T-cell (primary cell): ENCODE data around the gene FGF23. TPM values are rescaled to one million over a fixed set of nuclear protein-coding genes. Genes with fewer than 3 reads are reported as not detected.

Experiments used
- ATAC-seq, 4 experiments: fragments of 200-7000 bp in 3 of 4; fragments of 150-1000 bp in 1 of 4; cut with Tn5 transposase; replicated peaks in 1 of 4; 1 replicate in 3 of 4; 2 replicates in 1 of 4; pipeline ENCODE4 v1.10.0; 2021; ENCODE audit warnings: moderate library complexity in 3 of 4, mild to moderate bottlenecking in 2 of 4, moderate number of reproducible peaks in 1 of 4
- CTCF ChIA-PET, 2 donors: fragments of 300-600 bp; sonication (Branson Sonifier 250); formaldehyde crosslinking; loops; one replicate each; lab custom pipeline; 2022; ENCODE audit warnings: antibody characterized with exemption in 2 of 2; lab: Charles Lee
- POLR2A ChIA-PET, 2 donors: fragments of 300-600 bp; sonication (Branson Sonifier 250); formaldehyde crosslinking; loops; one replicate each; lab custom pipeline; 2022; ENCODE audit warnings: antibody characterized with exemption in 2 of 2; lab: Charles Lee
- DNase-seq, 35 experiments: peaks; one replicate each; pipeline versions ENCODE4 v3.0.0 to v3.0.0-alpha.2; 2013 to 2023
- H3K27ac ChIP-seq: one replicate; pipeline ENCODE4 v1.5.1; 2013; ENCODE audit warnings: low read length
- H3K27me3 ChIP-seq, 2 experiments: replicated peaks in 1 of 2; 1 replicate in 1 of 2; 2 replicates in 1 of 2; pipeline versions ENCODE4 v1.6.1 to v1.7.0; 2013; ENCODE audit warnings: low read length in 1 of 2, mixed read lengths in 1 of 2; ENCODE audit not compliant: control insufficient read depth in 2 of 2, insufficient read depth in 2 of 2; ENCODE audit errors: extremely low read depth in 1 of 2
- H3K36me3 ChIP-seq, 2 donors: 1 replicate in 1 of 2; 2 replicates in 1 of 2; pipeline versions ENCODE4 v1.6.1 to v1.7.0; 2013; ENCODE audit warnings: low read length in 1 of 2; ENCODE audit not compliant: control insufficient read depth in 2 of 2, insufficient read depth in 1 of 2; ENCODE audit errors: extremely low read depth in 1 of 2
- H3K4me1 ChIP-seq, 2 experiments: 1 replicate in 1 of 2; 2 replicates in 1 of 2; pipeline versions ENCODE4 v1.6.1 to v1.7.0; 2013; ENCODE audit warnings: low read length in 2 of 2, mixed read lengths in 1 of 2; ENCODE audit not compliant: insufficient read depth in 2 of 2, control insufficient read depth in 1 of 2; ENCODE audit errors: extremely low read depth in 1 of 2
- H3K4me3 ChIP-seq, 2 donors: 1 replicate in 1 of 2; 2 replicates in 1 of 2; pipeline versions ENCODE4 v1.5.1 to v1.7.0; 2013; ENCODE audit warnings: mild to moderate bottlenecking in 2 of 2, low read length in 1 of 2, moderate library complexity in 1 of 2; ENCODE audit not compliant: control insufficient read depth in 1 of 2; ENCODE audit errors: extremely low read depth in 1 of 2
- H3K9me3 ChIP-seq: 2 replicates; pipeline ENCODE4 v1.7.0; 2013
- H3K27ac Mint-ChIP-seq, 2 donors: one replicate each; pipeline ENCODE4 v1.8.0; 2020 to 2021; ENCODE audit warnings: mild to moderate bottlenecking in 2 of 2, mixed read lengths in 2 of 2
- H3K27me3 Mint-ChIP-seq, 2 donors: one replicate each; pipeline ENCODE4 v1.8.0; 2021 to 2022; ENCODE audit warnings: mixed read lengths in 2 of 2
- H3K36me3 Mint-ChIP-seq: one replicate; pipeline ENCODE4 v1.8.0; 2021; ENCODE audit warnings: mixed read lengths
- H3K4me1 Mint-ChIP-seq, 3 donors: one replicate each; pipeline ENCODE4 v1.8.0; 2020 to 2022; ENCODE audit warnings: mixed read lengths in 3 of 3, mild to moderate bottlenecking in 1 of 3
- H3K4me3 Mint-ChIP-seq, 3 donors: one replicate each; pipeline ENCODE4 v1.8.0; 2020 to 2022; ENCODE audit warnings: mild to moderate bottlenecking in 3 of 3, mixed read lengths in 3 of 3, moderate library complexity in 3 of 3
- H3K9me3 Mint-ChIP-seq, 3 donors: one replicate each; pipeline ENCODE4 v1.8.0; 2020 to 2022; ENCODE audit warnings: mixed read lengths in 3 of 3
- WGBS: methylation state at CpG from one replicate; pipeline ENCODE4 v1.1.5; 2013; ENCODE audit warnings: missing lambda C conversion rate; ENCODE audit not compliant: insufficient coverage; 5-methylcytosine and 5-hydroxymethylcytosine counted together
- total RNA-seq, 35 experiments: library from RNA in 6 of 35; stranded (reverse) in 6 of 35; fragments of 120-200 nt in 1 of 35; gene quantifications; one replicate each; pipeline versions ENCODE4 v1.2.1 to v1.2.4 and lab custom pipeline; 2013 to 2026

FGF23 gene
- total RNA-seq, 5 donors from 2014 or later (not counting 1 experiment from before 2014, with no cell fraction given) = not detected

- H3K27me3 Mint-ChIP-seq = peaks cover 15 to 23% of the 10 kb centered on the region in 2 donors
- CTCF ChIA-PET = interaction anchor here in 1 of 2 donors (0.5 to 1.3 kb wide), 2 partner anchors 9 to 14 kb away, joined by 3 read pairs; no protein-coding TSS in a partner anchor
- 76% methylated on average over 2 of the region's 4 CpGs for WGBS
Observed at GRCh38 chr12:4380332-4380731, 820 bp upstream of the FGF23 start.

GRCh38 chr12:4378772-4379171 is 740 bp downstream of the FGF23 start:
- no CpG with 5 or more reads among the region's 1 CpG for WGBS
- no peak overlapping the region for H3K4me3 Mint-ChIP-seq
- H3K27ac Mint-ChIP-seq = no peak overlapping the region
- Histone ChIP-seq H3K27me3 (peaks cover 0 to 13% of the 10 kb centered on the region in 2 experiments), H3K9me3 (no peaks in the 10 kb centered on the region), H3K27ac (no peak overlapping the region), H3K4me3 (no peak overlapping the region), H3K4me1 (no peaks in the 10 kb centered on the region), H3K36me3 (no peaks in the 10 kb centered on the region)
- DNase-seq (no peak), ATAC-seq (no peak)
- no peaks in the 10 kb centered on the region for H3K4me1 Mint-ChIP-seq
- peaks cover 18 to 27% of the 10 kb centered on the region in 2 donors for H3K27me3 Mint-ChIP-seq
- POLR2A ChIA-PET = no interaction called here
- no peaks in the 10 kb centered on the region for H3K36me3 Mint-ChIP-seq
- CTCF ChIA-PET = interaction anchor here (0.7 kb wide), 2 partner anchors 12 to 1150 kb away, joined by 3 to 5 read pairs; no protein-coding TSS in a partner anchor
- H3K9me3 Mint-ChIP-seq = no peaks in the 10 kb centered on the region

More at GRCh38 chr12:4380332-4380731, 820 bp upstream of the FGF23 start:
- H3K27ac Mint-ChIP-seq = no peak overlapping the region
- Histone ChIP-seq H3K27ac (no peak overlapping the region), H3K27me3 (peaks cover 0 to 9% of the 10 kb centered on the region in 2 experiments), H3K4me3 (no peak overlapping the region), H3K4me1 (no peaks in the 10 kb centered on the region), H3K9me3 (no peaks in the 10 kb centered on the region), H3K36me3 (no peaks in the 10 kb centered on the region)
- POLR2A ChIA-PET = no interaction called here
- DNase-seq (no peak), ATAC-seq (no peak)
- no peaks in the 10 kb centered on the region for H3K36me3 Mint-ChIP-seq
- H3K4me3 Mint-ChIP-seq = no peak overlapping the region
- H3K9me3 Mint-ChIP-seq = no peaks in the 10 kb centered on the region
- H3K4me1 Mint-ChIP-seq = no peaks in the 10 kb centered on the region

- no CpG with 5 or more reads among the region's 6 CpGs for WGBS
- CTCF ChIA-PET = no interaction called here
Observed at GRCh38 chr12:4375449-4375848, 4.1 kb downstream of the FGF23 start.

GRCh38 chr12:4372653-4373052 is 6.9 kb downstream of the FGF23 start:
- Mint-ChIP-seq H3K9me3 (no peaks in the 10 kb centered on the region), H3K27me3 (peaks cover 15 to 16% of the 10 kb centered on the region in 2 donors), H3K4me1 (no peaks in the 10 kb centered on the region), H3K27ac (no peak overlapping the region), H3K4me3 (no peak overlapping the region), H3K36me3 (no peaks in the 10 kb centered on the region)
- 67% methylated on average over 1 of the region's 2 CpGs for WGBS
- ChIA-PET POLR2A (no interaction called here), CTCF (no interaction called here)
- Histone ChIP-seq H3K27ac (no peak overlapping the region), H3K27me3 (peaks cover 0 to 17% of the 10 kb centered on the region in 2 experiments), H3K4me1 (no peaks in the 10 kb centered on the region), H3K9me3 (no peaks in the 10 kb centered on the region), H3K4me3 (no peak overlapping the region), H3K36me3 (no peaks in the 10 kb centered on the region)
- ATAC-seq = no peak
- no peak for DNase-seq

More at GRCh38 chr12:4375449-4375848, 4.1 kb downstream of the FGF23 start:
- Histone ChIP-seq H3K4me1 (no peaks in the 10 kb centered on the region), H3K4me3 (no peak overlapping the region), H3K9me3 (no peaks in the 10 kb centered on the region), H3K27ac (no peak overlapping the region), H3K27me3 (peaks cover 0 to 19% of the 10 kb centered on the region in 2 experiments), H3K36me3 (no peaks in the 10 kb centered on the region)
- no peak overlapping the region for H3K4me3 Mint-ChIP-seq
- ATAC-seq (no peak), DNase-seq (no peak)
- no peaks in the 10 kb centered on the region for H3K36me3 Mint-ChIP-seq
- no peak overlapping the region for H3K27ac Mint-ChIP-seq
- peaks cover 26 to 28% of the 10 kb centered on the region in 2 donors for H3K27me3 Mint-ChIP-seq
- H3K9me3 Mint-ChIP-seq = no peaks in the 10 kb centered on the region
- H3K4me1 Mint-ChIP-seq = no peaks in the 10 kb centered on the region
- POLR2A ChIA-PET = no interaction called here

- no peaks in the 10 kb centered on the region for H3K36me3 Mint-ChIP-seq
- H3K27ac ChIP-seq = no peak overlapping the region
Observed at GRCh38 chr12:4370265-4370664, 9.2 kb downstream of the FGF23 start.

GRCh38 chr12:4369548-4369947 is 10.0 kb downstream of the FGF23 start:
- DNase-seq (no peak), ATAC-seq (no peak)
- H3K9me3 ChIP-seq = no peaks in the 10 kb centered on the region
- Mint-ChIP-seq H3K4me1 (no peaks in the 10 kb centered on the region), H3K27ac (no peak overlapping the region), H3K4me3 (no peak overlapping the region), H3K36me3 (no peaks in the 10 kb centered on the region), H3K9me3 (no peaks in the 10 kb centered on the region), H3K27me3 (peaks cover 23 to 30% of the 10 kb centered on the region in 2 donors)
- peaks cover 0 to 15% of the 10 kb centered on the region in 2 experiments for H3K27me3 ChIP-seq
- no peak overlapping the region for H3K27ac ChIP-seq
- WGBS = 100% methylated on average over 1 of the region's 4 CpGs
- ChIA-PET CTCF (interaction anchor here in 1 of 2 donors (0.6 kb wide), 1 partner anchor 42 kb away, joined by 4 read pairs; no protein-coding TSS in a partner anchor), POLR2A (interaction anchor here (0.5 to 0.7 kb wide), 2 partner anchors 34 to 54 kb away, joined by 4 to 11 read pairs; no protein-coding TSS in a partner anchor)
- H3K4me3 ChIP-seq = no peak overlapping the region
- H3K4me1 ChIP-seq = no peaks in the 10 kb centered on the region
- H3K36me3 ChIP-seq = no peaks in the 10 kb centered on the region

More at GRCh38 chr12:4370265-4370664, 9.2 kb downstream of the FGF23 start:
- no peak for ATAC-seq
- Histone ChIP-seq H3K27me3 (peaks cover 0 to 17% of the 10 kb centered on the region in 2 experiments), H3K36me3 (no peaks in the 10 kb centered on the region), H3K4me1 (no peaks in the 10 kb centered on the region), H3K4me3 (no peak overlapping the region), H3K9me3 (no peaks in the 10 kb centered on the region)
- Mint-ChIP-seq H3K4me3 (no peak overlapping the region), H3K27me3 (peaks cover 22 to 27% of the 10 kb centered on the region in 2 donors), H3K9me3 (no peaks in the 10 kb centered on the region), H3K27ac (no peak overlapping the region), H3K4me1 (no peaks in the 10 kb centered on the region)
- no peak for DNase-seq
- CTCF ChIA-PET = no interaction called here
- POLR2A ChIA-PET = no interaction called here
- 96% methylated on average over 26 of the region's 31 CpGs for WGBS
